HCT116 (cell line): ENCODE measurements around the gene CWC15. TPM values are rescaled to one million over a fixed set of nuclear protein-coding genes. Genes with fewer than 3 reads are reported as not detected.

Experiments used
- ATAC-seq: fragments of 200-7000 bp; cut with Tn5 transposase; 2 replicates; pipeline ENCODE4 v1.9.1; 2020; ENCODE audit warnings: mild to moderate bottlenecking, moderate library complexity
- BruUV-seq: library from RNA; stranded (reverse); fragments of 400-500 nt; replicated peaks from 2 replicates; lab custom pipeline; 2021; lab: Mats Ljungman, UMichigan
- CTCF ChIA-PET: fragments of 300-600 bp; sonication (Branson Sonifier 250); formaldehyde crosslinking; loops from one replicate; lab custom pipeline; 2021; ENCODE audit warnings: antibody characterized with exemption; lab: Charles Lee
- POLR2A ChIA-PET: fragments of 300-600, 350-600 bp; sonication (Branson Sonifier 250); formaldehyde crosslinking; loops from one replicate; lab custom pipeline; 2021; ENCODE audit warnings: antibody characterized with exemption; lab: Charles Lee
- RAD21 ChIA-PET, 2 experiments: fragments of 300-600 bp; sonication (Branson Sonifier 250); formaldehyde crosslinking; loops; one replicate each; lab custom pipeline; 2023; ENCODE audit warnings: low total read pairs in 2 of 2; ENCODE audit not compliant: uncharacterized antibody in 2 of 2, unreplicated experiment in 2 of 2, low non-redundant PET in 1 of 2; lab: Charles Lee
- DNase-seq: peaks from one replicate; pipeline ENCODE4 v3.0.0-alpha.2; 2010; ENCODE audit warnings: low read depth, low spot score
- H2AFZ ChIP-seq: fragments of 200-600 bp; shearing (Covaris generic), sonication (generic); 2 replicates; pipeline ENCODE4 v1.6.1; 2017; ENCODE audit warnings: low read depth, mixed run types, mixed read lengths, antibody characterized with exemption, low read length; ENCODE audit not compliant: poor library complexity, severe bottlenecking
- H3K27ac ChIP-seq: 2 replicates; pipeline ENCODE4 v1.5.1; 2012; ENCODE audit warnings: low read depth, low read length
- H3K27me3 ChIP-seq: fragments of 200-600 bp; sonication (generic); 2 replicates; pipeline ENCODE4 v1.6.1; 2016; ENCODE audit warnings: mixed run types, low read length, mixed read lengths; ENCODE audit not compliant: insufficient read depth
- H3K36me3 ChIP-seq, 2 experiments: fragments of 200-500 bp in 1 of 2; fragments of 200-600 bp in 1 of 2; sonication (Bioruptor generic) in 1 of 2; sonication (generic) in 1 of 2; 2 replicates each; pipeline versions ENCODE4 v1.5.1 to v1.6.1; 2014 to 2016; ENCODE audit warnings: low read length in 2 of 2, inconsistent platforms in 1 of 2, mixed read lengths in 1 of 2, mixed run types in 1 of 2; ENCODE audit not compliant: insufficient read depth in 2 of 2, control insufficient read depth in 1 of 2
- H3K4me1 ChIP-seq, 2 experiments: fragments of 200-600 bp in 1 of 2; sonication (generic) in 1 of 2; 2 replicates each; pipeline versions ENCODE4 v1.5.1 to v1.6.1; 2012 to 2017; ENCODE audit warnings: low read length in 2 of 2, inconsistent platforms in 1 of 2, mild to moderate bottlenecking in 1 of 2, mixed read lengths in 1 of 2, mixed run types in 1 of 2, moderate library complexity in 1 of 2; ENCODE audit not compliant: insufficient read depth in 2 of 2, control insufficient read depth in 1 of 2
- H3K4me2 ChIP-seq: fragments of 200-600 bp; sonication (generic); 2 replicates; pipeline ENCODE4 v1.6.1; 2017; ENCODE audit warnings: mixed run types, low read length, mixed read lengths
- H3K4me3 ChIP-seq, 2 experiments: fragments of 200-600 bp in 1 of 2; sonication (generic) in 1 of 2; replicated peaks in 1 of 2; 2 replicates each; pipeline ENCODE4 v1.5.1; 2011 to 2016; ENCODE audit warnings: low read length in 2 of 2, control low read depth in 1 of 2, low read depth in 1 of 2, mild to moderate bottlenecking in 1 of 2, mixed read lengths in 1 of 2, mixed run types in 1 of 2
- H3K79me2 ChIP-seq: fragments of 200-600 bp; sonication (generic); 2 replicates; pipeline ENCODE4 v1.6.1; 2017; ENCODE audit warnings: mild to moderate bottlenecking, mixed run types, low read length, moderate library complexity, mixed read lengths; ENCODE audit not compliant: insufficient read depth
- H3K9ac ChIP-seq: fragments of 200-600 bp; sonication (generic); 2 replicates; pipeline ENCODE4 v1.6.1; 2016; ENCODE audit warnings: low read length, mixed read lengths
- H3K9me2 ChIP-seq: fragments of 200-600 bp; sonication (generic), shearing (Covaris generic); 2 replicates; pipeline ENCODE4 v1.6.1; 2017; ENCODE audit warnings: mixed run types, mild to moderate bottlenecking, moderate library complexity; ENCODE audit not compliant: insufficient read depth
- H3K9me3 ChIP-seq, 2 experiments: fragments of 200-500 bp in 1 of 2; fragments of 200-600 bp in 1 of 2; sonication (Bioruptor generic) in 1 of 2; sonication (generic) in 1 of 2; 2 replicates each; pipeline ENCODE4 v1.6.1; 2014 to 2017; ENCODE audit warnings: low read length in 2 of 2, mixed read lengths in 2 of 2, inconsistent platforms in 1 of 2, low read depth in 1 of 2, mild to moderate bottlenecking in 1 of 2, mixed run types in 1 of 2, moderate library complexity in 1 of 2; ENCODE audit not compliant: control insufficient read depth in 1 of 2, insufficient read depth in 1 of 2
- H4K20me1 ChIP-seq: fragments of 200-600 bp; sonication (generic), shearing (Covaris generic); 2 replicates; pipeline ENCODE4 v1.6.1; 2017; ENCODE audit warnings: mixed run types, mild to moderate bottlenecking, moderate library complexity; ENCODE audit not compliant: insufficient read depth
- CBX3 ChIP-seq: IDR thresholded peaks from 2 replicates; pipeline ENCODE4 v1.6.1; 2012; ENCODE audit warnings: low read depth
- CEBPB ChIP-seq: IDR thresholded peaks from 2 replicates; pipeline ENCODE4 v1.6.1; 2012; ENCODE audit warnings: low read depth
- EGR1 ChIP-seq: IDR thresholded peaks from 2 replicates; pipeline ENCODE4 v1.6.1; 2012; ENCODE audit warnings: low read depth
- ELF1 ChIP-seq: IDR thresholded peaks from 2 replicates; pipeline ENCODE4 v1.6.1; 2012; ENCODE audit warnings: low read depth, borderline replicate concordance
- EZH2 ChIP-seq: fragments of 200-600 bp; sonication (generic); IDR thresholded peaks from 2 replicates; pipeline ENCODE4 v1.6.1; 2017; ENCODE audit warnings: antibody characterized with exemption, mixed run types
- EZH2phosphoT487 ChIP-seq: fragments of 200-600 bp; IDR thresholded peaks from 2 replicates; pipeline ENCODE4 v1.6.1; 2018; ENCODE audit warnings: antibody characterized with exemption, borderline replicate concordance
- JUND ChIP-seq: IDR thresholded peaks from 2 replicates; pipeline ENCODE4 v1.6.1; 2012
- POLR2A ChIP-seq: IDR thresholded peaks from 2 replicates; pipeline ENCODE4 v1.7.0; 2011; ENCODE audit warnings: borderline replicate concordance; ENCODE audit not compliant: insufficient read depth, insufficient read length; ENCODE audit errors: extremely low read depth
- POLR2AphosphoS5 ChIP-seq: IDR thresholded peaks from 2 replicates; pipeline ENCODE4 v1.6.1; 2011; ENCODE audit warnings: mild to moderate bottlenecking, low read depth, low read length, moderate library complexity
- RAD21 ChIP-seq: IDR thresholded peaks from 2 replicates; pipeline ENCODE4 v1.6.1; 2012; ENCODE audit warnings: low read depth, mild to moderate bottlenecking
- SIN3A ChIP-seq: IDR thresholded peaks from 2 replicates; pipeline ENCODE4 v1.6.1; 2012; ENCODE audit warnings: low read depth
- SP1 ChIP-seq: IDR thresholded peaks from 2 replicates; pipeline ENCODE4 v1.6.1; 2012; ENCODE audit warnings: low read depth
- TCF7L2 ChIP-seq: IDR thresholded peaks from 2 replicates; pipeline ENCODE4 v1.7.0; 2011; ENCODE audit warnings: borderline replicate concordance, inconsistent platforms; ENCODE audit not compliant: insufficient read depth, insufficient read length; ENCODE audit errors: extremely low read depth
- YY1 ChIP-seq: IDR thresholded peaks from 2 replicates; pipeline ENCODE4 v1.6.1; 2011; ENCODE audit warnings: low read length, low read depth, moderate library complexity, mild to moderate bottlenecking; ENCODE audit not compliant: insufficient replicate concordance; ENCODE audit errors: extremely low read depth
- ZNF274 ChIP-seq: fragments of 200-500 bp; sonication (Bioruptor generic); IDR thresholded peaks from 2 replicates; pipeline ENCODE4 v1.6.1; 2014; ENCODE audit warnings: mild to moderate bottlenecking, low read depth, low read length, inconsistent platforms
- intact Hi-C: fragments of 100-400 bp; cut with micrococcal nuclease; formaldehyde crosslinking; loops from 2 replicates; pipeline ENCODE4 v1.10.0; 2022
- total RNA-seq: library from RNA; stranded (reverse); gene quantifications from one replicate; pipeline ENCODE4 v1.2.1, GENCODE V29; 2021; ENCODE audit not compliant: unreplicated experiment
- TF ChIP-seq, protein P1 (sequence below), 3 experiments: fragments of 200-600 bp in 1 of 3; sonication (generic) in 1 of 3; IDR thresholded peaks in 2 of 3; conservative IDR thresholded peaks in 1 of 3; 2 replicates each; pipeline ENCODE4 v1.5.1; 2012 to 2017; ENCODE audit warnings: low read depth in 2 of 3, low read length in 2 of 3, antibody characterized with exemption in 1 of 3, borderline replicate concordance in 1 of 3, control low read depth in 1 of 3, mild to moderate bottlenecking in 1 of 3, mixed read lengths in 1 of 3, mixed run types in 1 of 3, moderate library complexity in 1 of 3; ENCODE audit not compliant: insufficient read depth in 1 of 3
- TF ChIP-seq, protein P2 (sequence below): IDR thresholded peaks from 2 replicates; pipeline ENCODE4 v1.6.1; 2012
- TF ChIP-seq, protein P3 (sequence below): IDR thresholded peaks from 2 replicates; pipeline ENCODE4 v1.6.1; 2011; ENCODE audit warnings: mild to moderate bottlenecking, low read length, moderate library complexity; ENCODE audit not compliant: insufficient replicate concordance; ENCODE audit errors: extremely low read depth
- TF ChIP-seq, protein P4 (sequence below): IDR thresholded peaks from 2 replicates; pipeline ENCODE4 v1.6.1; 2012; ENCODE audit warnings: low read depth

Gene CWC15
- total RNA-seq, 1 experiment from 2014 or later = 47.6 TPM

DNA sequence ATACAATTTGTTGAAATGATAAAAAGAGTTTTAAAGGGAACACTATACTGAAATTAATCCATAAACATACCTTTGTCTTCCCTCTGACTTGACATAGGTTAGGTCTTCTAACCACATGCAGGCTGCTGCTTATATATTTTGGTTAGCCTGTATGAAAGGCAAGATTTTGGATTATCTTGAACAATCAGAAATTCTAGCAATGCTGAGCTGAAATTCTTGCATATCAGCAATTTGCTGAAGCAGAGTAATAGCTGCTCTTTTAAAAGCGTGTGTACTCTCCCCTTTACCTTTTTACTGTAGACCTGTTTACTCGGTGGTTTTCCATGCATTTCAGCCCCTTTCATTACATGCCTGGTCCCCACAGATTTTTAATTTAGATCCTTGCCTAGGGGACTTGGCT lies 34.0 kb downstream of the CWC15 start:
- no peak overlapping the region for H3K4me3 ChIP-seq
- intact Hi-C loops = no loop called here
- H3K4me1 ChIP-seq = no peaks in the 10 kb centered on the region
- DNase-seq (no peak), ATAC-seq (no peak)
- no peaks in the 10 kb centered on the region for H3K79me2 ChIP-seq
- ChIA-PET CTCF (no interaction called here), RAD21 (no interaction called here), POLR2A (no interaction called here)
- BruUV-seq = no TSS peak
- H3K27me3 ChIP-seq = no peaks in the 10 kb centered on the region
- no peak overlapping the region for H3K27ac ChIP-seq
- H3K9me3 ChIP-seq = no peaks in the 10 kb centered on the region
- H3K4me2 ChIP-seq = no peak overlapping the region
- H2AFZ ChIP-seq = no peak overlapping the region
- no peak overlapping the region for H3K9ac ChIP-seq
- H3K9me2 ChIP-seq = no peaks in the 10 kb centered on the region
- no peak for TF ChIP-seq EGR1
- no peak for TF ChIP-seq SP1
- TF ChIP-seq, protein P1, sequence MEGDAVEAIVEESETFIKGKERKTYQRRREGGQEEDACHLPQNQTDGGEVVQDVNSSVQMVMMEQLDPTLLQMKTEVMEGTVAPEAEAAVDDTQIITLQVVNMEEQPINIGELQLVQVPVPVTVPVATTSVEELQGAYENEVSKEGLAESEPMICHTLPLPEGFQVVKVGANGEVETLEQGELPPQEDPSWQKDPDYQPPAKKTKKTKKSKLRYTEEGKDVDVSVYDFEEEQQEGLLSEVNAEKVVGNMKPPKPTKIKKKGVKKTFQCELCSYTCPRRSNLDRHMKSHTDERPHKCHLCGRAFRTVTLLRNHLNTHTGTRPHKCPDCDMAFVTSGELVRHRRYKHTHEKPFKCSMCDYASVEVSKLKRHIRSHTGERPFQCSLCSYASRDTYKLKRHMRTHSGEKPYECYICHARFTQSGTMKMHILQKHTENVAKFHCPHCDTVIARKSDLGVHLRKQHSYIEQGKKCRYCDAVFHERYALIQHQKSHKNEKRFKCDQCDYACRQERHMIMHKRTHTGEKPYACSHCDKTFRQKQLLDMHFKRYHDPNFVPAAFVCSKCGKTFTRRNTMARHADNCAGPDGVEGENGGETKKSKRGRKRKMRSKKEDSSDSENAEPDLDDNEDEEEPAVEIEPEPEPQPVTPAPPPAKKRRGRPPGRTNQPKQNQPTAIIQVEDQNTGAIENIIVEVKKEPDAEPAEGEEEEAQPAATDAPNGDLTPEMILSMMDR (IDR thresholded peaks at IDR 0.05 in 2 of 3, conservative IDR thresholded peaks at IDR 0.05 in 1 of 3; ENCODE audit: borderline replicate concordance in 1 of 3, insufficient read depth in 1 of 3, low read depth in 2 of 3, low read length in 2 of 3) = no peak
- TF ChIP-seq, protein P2, sequence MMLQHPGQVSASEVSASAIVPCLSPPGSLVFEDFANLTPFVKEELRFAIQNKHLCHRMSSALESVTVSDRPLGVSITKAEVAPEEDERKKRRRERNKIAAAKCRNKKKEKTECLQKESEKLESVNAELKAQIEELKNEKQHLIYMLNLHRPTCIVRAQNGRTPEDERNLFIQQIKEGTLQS = no peak
- no peak for TF ChIP-seq POLR2AphosphoS5
- no peak for TF ChIP-seq JUND
- TF ChIP-seq ELF1 = no peak
- no peak for TF ChIP-seq EZH2phosphoT487
- no peak for TF ChIP-seq RAD21
- no peak for TF ChIP-seq SIN3A
- no peak for TF ChIP-seq TCF7L2
- no peak for TF ChIP-seq ZNF274
- TF ChIP-seq POLR2A = no peak
- no peak for TF ChIP-seq EZH2
- TF ChIP-seq CBX3 = no peak
- TF ChIP-seq, protein P3, sequence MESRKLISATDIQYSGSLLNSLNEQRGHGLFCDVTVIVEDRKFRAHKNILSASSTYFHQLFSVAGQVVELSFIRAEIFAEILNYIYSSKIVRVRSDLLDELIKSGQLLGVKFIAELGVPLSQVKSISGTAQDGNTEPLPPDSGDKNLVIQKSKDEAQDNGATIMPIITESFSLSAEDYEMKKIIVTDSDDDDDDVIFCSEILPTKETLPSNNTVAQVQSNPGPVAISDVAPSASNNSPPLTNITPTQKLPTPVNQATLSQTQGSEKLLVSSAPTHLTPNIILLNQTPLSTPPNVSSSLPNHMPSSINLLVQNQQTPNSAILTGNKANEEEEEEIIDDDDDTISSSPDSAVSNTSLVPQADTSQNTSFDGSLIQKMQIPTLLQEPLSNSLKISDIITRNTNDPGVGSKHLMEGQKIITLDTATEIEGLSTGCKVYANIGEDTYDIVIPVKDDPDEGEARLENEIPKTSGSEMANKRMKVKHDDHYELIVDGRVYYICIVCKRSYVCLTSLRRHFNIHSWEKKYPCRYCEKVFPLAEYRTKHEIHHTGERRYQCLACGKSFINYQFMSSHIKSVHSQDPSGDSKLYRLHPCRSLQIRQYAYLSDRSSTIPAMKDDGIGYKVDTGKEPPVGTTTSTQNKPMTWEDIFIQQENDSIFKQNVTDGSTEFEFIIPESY = no peak
- TF ChIP-seq CEBPB = no peak
- TF ChIP-seq YY1 = no peak
- TF ChIP-seq, protein P4, sequence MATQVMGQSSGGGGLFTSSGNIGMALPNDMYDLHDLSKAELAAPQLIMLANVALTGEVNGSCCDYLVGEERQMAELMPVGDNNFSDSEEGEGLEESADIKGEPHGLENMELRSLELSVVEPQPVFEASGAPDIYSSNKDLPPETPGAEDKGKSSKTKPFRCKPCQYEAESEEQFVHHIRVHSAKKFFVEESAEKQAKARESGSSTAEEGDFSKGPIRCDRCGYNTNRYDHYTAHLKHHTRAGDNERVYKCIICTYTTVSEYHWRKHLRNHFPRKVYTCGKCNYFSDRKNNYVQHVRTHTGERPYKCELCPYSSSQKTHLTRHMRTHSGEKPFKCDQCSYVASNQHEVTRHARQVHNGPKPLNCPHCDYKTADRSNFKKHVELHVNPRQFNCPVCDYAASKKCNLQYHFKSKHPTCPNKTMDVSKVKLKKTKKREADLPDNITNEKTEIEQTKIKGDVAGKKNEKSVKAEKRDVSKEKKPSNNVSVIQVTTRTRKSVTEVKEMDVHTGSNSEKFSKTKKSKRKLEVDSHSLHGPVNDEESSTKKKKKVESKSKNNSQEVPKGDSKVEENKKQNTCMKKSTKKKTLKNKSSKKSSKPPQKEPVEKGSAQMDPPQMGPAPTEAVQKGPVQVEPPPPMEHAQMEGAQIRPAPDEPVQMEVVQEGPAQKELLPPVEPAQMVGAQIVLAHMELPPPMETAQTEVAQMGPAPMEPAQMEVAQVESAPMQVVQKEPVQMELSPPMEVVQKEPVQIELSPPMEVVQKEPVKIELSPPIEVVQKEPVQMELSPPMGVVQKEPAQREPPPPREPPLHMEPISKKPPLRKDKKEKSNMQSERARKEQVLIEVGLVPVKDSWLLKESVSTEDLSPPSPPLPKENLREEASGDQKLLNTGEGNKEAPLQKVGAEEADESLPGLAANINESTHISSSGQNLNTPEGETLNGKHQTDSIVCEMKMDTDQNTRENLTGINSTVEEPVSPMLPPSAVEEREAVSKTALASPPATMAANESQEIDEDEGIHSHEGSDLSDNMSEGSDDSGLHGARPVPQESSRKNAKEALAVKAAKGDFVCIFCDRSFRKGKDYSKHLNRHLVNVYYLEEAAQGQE = no peak
- no peaks in the 10 kb centered on the region for H4K20me1 ChIP-seq
- H3K36me3 ChIP-seq = no peaks in the 10 kb centered on the region
